Tibial artery (tissue), 4 donors: Measurements from ENCODE around the gene DCAF4.
A peak's percentile ranks its signal among the peaks of the same experiment; 100 is the strongest.

ENCODE experiments used
- DNase-seq, 2 donors: peaks; one replicate each; pipeline ENCODE4 v3.0.0-alpha.2; 2019
- H3K27ac ChIP-seq, 2 donors: fragments of 200-600 bp; sonication (generic) in 1 of 2; 1 replicate in 1 of 2; 2 replicates in 1 of 2; pipeline ENCODE4 v1.5.1; 2018 to 2019; ENCODE audit warnings: mild to moderate bottlenecking in 1 of 2
- H3K27me3 ChIP-seq, 2 donors: fragments of 200-600 bp; sonication (generic) in 1 of 2; one replicate each; pipeline versions ENCODE4 v1.5.1 to v1.6.0; 2016 to 2019
- H3K36me3 ChIP-seq, 3 donors: fragments of 200-600 bp; sonication (generic) in 2 of 3; one replicate each; pipeline ENCODE4 v1.5.1; 2016 to 2019; ENCODE audit warnings: mild to moderate bottlenecking in 2 of 3
- H3K4me1 ChIP-seq, 4 donors: fragments of 200-600 bp; sonication (generic) in 2 of 4; 1 replicate in 3 of 4; 2 replicates in 1 of 4; pipeline ENCODE4 v1.5.1; 2016 to 2019
- H3K4me3 ChIP-seq, 2 donors: fragments of 200-600 bp; sonication (generic) in 1 of 2; 1 replicate in 1 of 2; 2 replicates in 1 of 2; pipeline ENCODE4 v1.5.1; 2018 to 2019; ENCODE audit warnings: mild to moderate bottlenecking in 2 of 2
- H3K9me3 ChIP-seq, 3 donors: fragments of 200-600 bp; sonication (generic) in 1 of 3; one replicate each; pipeline ENCODE4 v1.5.1; 2016 to 2019
- CTCF ChIP-seq, 2 experiments: fragments of 200-600 bp in 1 of 2; fragments of 450-650 bp in 1 of 2; IDR thresholded peaks; one replicate each; pipeline ENCODE4 v1.5.1; 2017 to 2019; ENCODE audit warnings: antibody characterized with exemption in 2 of 2, mild to moderate bottlenecking in 1 of 2, moderate library complexity in 1 of 2
- intact Hi-C: fragments of 100-400 bp; cut with DNase I; formaldehyde crosslinking; loops from one replicate; pipeline ENCODE4 v1.15.0; 2023; ENCODE audit warnings: low total_unique reads

DCAF4 gene

DNA sequence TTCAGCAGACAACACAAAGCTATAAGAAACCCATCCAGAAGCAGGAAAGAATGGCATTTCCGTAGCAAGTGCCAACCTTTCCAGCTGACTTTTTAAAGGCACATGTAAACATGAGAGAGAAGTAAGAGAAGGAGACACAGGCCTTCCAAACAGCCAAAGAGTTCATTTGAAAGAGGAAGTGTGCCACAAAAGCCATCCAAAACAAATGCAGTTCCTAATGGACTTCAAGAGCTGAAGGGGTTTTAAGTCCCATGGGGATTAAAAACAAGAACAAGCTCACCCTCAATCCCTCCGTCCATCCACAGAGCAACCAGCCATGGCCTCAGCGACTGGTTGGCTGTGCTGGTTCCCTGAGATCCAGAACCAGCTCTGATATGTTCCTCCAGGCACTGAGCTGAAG is 27.8 kb upstream of the DCAF4 start:
- Histone ChIP-seq H3K27ac (peak overlapping the region; percentile 27 to 52), H3K4me1 (peaks cover 0 to 9% (median 7%) of the 10 kb centered on the region in 4 donors), H3K27me3 (no peaks in the 10 kb centered on the region), H3K36me3 (no peaks in the 10 kb centered on the region), H3K4me3 (no peak overlapping the region), H3K9me3 (no peaks in the 10 kb centered on the region)
- DNase-seq, result no peak
- intact Hi-C loops, result no loop called here
- no peak for TF ChIP-seq CTCF (IDR thresholded peaks at IDR 0.05)

- Histone ChIP-seq H3K27ac (no peak overlapping the region), H3K36me3 (no peaks in the 10 kb centered on the region), H3K4me3 (no peak overlapping the region), H3K4me1 (peaks cover 0 to 13% (median 10%) of the 10 kb centered on the region in 4 donors), H3K27me3 (no peaks in the 10 kb centered on the region), H3K9me3 (no peaks in the 10 kb centered on the region)
- intact Hi-C loops, result no loop called here
- no peak for DNase-seq
- TF ChIP-seq CTCF (IDR thresholded peaks at IDR 0.05), result no peak
Measured at GRCh38 chr14:72901361-72901760, 24.9 kb upstream of the DCAF4 start.

DNA sequence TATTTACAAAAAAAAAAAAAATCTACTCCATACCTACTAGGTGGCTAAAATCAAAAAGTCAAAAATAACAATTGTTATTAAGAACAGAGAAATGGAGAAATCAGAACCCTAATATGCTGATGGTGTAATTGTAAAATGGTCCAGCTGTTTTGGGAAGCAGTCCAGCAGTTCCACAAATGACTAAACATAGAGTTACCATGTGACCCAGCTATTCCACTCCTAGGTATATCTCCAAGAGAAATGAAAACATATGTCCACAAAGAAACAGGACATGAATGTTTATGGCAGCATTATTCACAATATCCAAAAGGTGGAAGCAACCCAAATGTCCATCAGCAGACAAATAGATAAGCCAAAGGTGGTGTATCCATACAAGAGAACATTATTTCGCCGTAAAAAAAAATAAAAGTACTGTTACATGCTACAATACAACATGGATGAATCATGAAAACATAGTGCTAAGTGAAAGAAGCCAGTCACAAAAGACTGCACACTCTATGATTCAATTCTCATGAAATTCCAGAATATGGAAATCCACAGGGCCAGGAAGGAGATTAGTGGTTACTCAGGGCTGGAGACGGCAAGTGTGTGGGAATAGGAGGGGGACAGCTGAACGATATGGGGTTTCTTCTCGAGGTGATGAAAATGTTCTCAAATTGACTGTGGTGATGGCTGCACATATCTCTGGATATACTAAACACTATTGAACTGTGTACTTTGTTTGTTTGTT is 23.3 kb upstream of the DCAF4 start:
- Histone ChIP-seq H3K4me1 (peaks cover 0 to 29% (median 25%) of the 10 kb centered on the region in 4 donors), H3K36me3 (no peaks in the 10 kb centered on the region), H3K9me3 (no peaks in the 10 kb centered on the region), H3K27ac (no peak overlapping the region), H3K27me3 (no peaks in the 10 kb centered on the region), H3K4me3 (no peak overlapping the region)
- no peak for TF ChIP-seq CTCF (IDR thresholded peaks at IDR 0.05)
- DNase-seq, result no peak
- intact Hi-C loops, result no loop called here

GRCh38 chr14:72903716-72904115 is 22.5 kb upstream of the DCAF4 start:
- H3K36me3 ChIP-seq, result no peaks in the 10 kb centered on the region
- no peak for TF ChIP-seq CTCF (IDR thresholded peaks at IDR 0.05)
- peaks cover 0 to 37% (median 29%) of the 10 kb centered on the region in 4 donors for H3K4me1 ChIP-seq
- no peak overlapping the region for H3K4me3 ChIP-seq
- no peaks in the 10 kb centered on the region for H3K9me3 ChIP-seq
- DNase-seq, result no peak
- no peaks in the 10 kb centered on the region for H3K27me3 ChIP-seq
- H3K27ac ChIP-seq, result no peak overlapping the region
- intact Hi-C loops, result loop anchor here (2.0 kb wide), 1 partner anchor 387 kb away; no protein-coding TSS in a partner anchor

DNA sequence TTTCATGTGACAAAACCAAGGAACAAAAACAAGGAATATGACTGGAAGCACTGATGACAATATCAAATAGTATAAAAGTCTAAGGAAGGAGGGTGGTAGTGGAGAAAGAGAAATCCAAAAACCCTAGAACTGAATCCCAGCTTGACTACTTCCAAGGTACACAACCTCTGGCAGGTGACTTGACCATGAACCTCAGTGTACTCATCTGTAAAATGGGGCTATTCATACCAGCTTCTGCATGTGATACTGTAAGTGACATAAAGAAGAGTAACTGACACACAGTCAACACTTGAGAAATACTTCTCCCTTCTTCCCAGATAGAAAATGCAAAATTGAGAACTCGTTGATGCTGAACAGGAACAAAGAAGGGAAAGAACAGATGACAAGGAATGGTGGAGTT is 22.0 kb upstream of the DCAF4 start:
- Histone ChIP-seq H3K4me1 (peaks cover 0 to 42% (median 32%) of the 10 kb centered on the region in 4 donors), H3K4me3 (no peak overlapping the region), H3K9me3 (no peaks in the 10 kb centered on the region), H3K36me3 (no peaks in the 10 kb centered on the region), H3K27ac (no peak overlapping the region), H3K27me3 (no peaks in the 10 kb centered on the region)
- intact Hi-C loops, result loop anchor here (2.0 kb wide), 1 partner anchor 387 kb away; no protein-coding TSS in a partner anchor
- no peak for DNase-seq
- TF ChIP-seq CTCF (IDR thresholded peaks at IDR 0.05), result no peak
